ENCODE results near the gene SCYGR1.

The SCYGR1 gene

DNA sequence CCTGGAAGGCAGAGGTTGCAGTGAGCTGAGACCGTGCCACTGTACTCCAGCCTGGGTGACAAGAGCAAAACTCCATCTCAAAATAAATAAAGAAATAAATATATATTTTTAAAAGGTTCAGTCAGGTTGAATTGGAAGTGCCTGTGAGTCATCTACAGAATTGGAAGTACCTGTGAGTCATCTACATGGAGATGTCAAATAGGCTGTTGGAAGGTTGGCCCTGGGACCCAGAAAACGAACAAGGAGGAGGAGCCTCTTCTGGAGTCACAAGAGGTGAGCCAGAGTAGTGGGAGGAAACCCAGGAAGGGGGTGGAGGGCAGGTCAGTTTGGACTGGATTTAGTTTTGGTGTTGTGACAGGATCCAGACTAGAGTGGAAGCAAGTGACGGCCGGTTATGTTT is 15.2 kb upstream of the SCYGR1 start:
- TF ChIP-seq FOXP2 (optimal IDR thresholded peaks at IDR 0.05; ENCODE audit: borderline replicate concordance, extremely low read depth, extremely low read length, insufficient read depth) (no peak), POLR2AphosphoS5 (IDR thresholded peaks at IDR 0.05; ENCODE audit: low read depth, low read length) (no peak), SIN3A (IDR thresholded peaks at IDR 0.05; ENCODE audit: borderline replicate concordance, insufficient read depth, low read length) (no peak), TAF1 (IDR thresholded peaks at IDR 0.05; ENCODE audit: borderline replicate concordance, insufficient read depth, low read length) (no peak)
- TF ChIP-seq, protein P1, sequence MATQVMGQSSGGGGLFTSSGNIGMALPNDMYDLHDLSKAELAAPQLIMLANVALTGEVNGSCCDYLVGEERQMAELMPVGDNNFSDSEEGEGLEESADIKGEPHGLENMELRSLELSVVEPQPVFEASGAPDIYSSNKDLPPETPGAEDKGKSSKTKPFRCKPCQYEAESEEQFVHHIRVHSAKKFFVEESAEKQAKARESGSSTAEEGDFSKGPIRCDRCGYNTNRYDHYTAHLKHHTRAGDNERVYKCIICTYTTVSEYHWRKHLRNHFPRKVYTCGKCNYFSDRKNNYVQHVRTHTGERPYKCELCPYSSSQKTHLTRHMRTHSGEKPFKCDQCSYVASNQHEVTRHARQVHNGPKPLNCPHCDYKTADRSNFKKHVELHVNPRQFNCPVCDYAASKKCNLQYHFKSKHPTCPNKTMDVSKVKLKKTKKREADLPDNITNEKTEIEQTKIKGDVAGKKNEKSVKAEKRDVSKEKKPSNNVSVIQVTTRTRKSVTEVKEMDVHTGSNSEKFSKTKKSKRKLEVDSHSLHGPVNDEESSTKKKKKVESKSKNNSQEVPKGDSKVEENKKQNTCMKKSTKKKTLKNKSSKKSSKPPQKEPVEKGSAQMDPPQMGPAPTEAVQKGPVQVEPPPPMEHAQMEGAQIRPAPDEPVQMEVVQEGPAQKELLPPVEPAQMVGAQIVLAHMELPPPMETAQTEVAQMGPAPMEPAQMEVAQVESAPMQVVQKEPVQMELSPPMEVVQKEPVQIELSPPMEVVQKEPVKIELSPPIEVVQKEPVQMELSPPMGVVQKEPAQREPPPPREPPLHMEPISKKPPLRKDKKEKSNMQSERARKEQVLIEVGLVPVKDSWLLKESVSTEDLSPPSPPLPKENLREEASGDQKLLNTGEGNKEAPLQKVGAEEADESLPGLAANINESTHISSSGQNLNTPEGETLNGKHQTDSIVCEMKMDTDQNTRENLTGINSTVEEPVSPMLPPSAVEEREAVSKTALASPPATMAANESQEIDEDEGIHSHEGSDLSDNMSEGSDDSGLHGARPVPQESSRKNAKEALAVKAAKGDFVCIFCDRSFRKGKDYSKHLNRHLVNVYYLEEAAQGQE (IDR thresholded peaks at IDR 0.05; ENCODE audit: insufficient read depth in 1 of 2, low read depth in 2 of 2, low read length in 2 of 2), result no peak

DNA sequence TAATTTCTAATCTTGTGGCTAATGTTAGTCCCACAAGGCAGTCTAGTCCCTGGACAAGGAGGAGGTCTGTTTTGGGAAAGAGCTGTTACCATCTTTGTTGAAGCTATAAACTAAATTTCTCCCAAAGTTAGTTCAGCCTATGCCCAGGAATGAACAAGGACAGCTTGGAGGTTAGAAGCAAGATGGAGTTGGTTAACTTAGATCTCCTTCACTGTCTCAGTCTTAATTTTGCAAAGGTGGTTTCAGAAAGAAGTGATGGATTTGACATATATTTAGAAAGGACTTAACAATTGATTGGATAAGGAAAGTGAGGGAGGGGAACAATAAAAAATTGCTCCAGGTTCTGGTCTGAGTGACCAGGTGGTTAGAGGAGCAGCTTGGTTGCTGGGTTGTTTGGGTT is 14.6 kb upstream of the SCYGR1 start:
- TF ChIP-seq POLR2AphosphoS5 (IDR thresholded peaks at IDR 0.05; ENCODE audit: low read depth, low read length), result no peak
- TF ChIP-seq TAF1 (IDR thresholded peaks at IDR 0.05; ENCODE audit: borderline replicate concordance, insufficient read depth, low read length), result no peak
- TF ChIP-seq, protein P1 (IDR thresholded peaks at IDR 0.05; ENCODE audit: insufficient read depth in 1 of 2, low read depth in 2 of 2, low read length in 2 of 2), result no peak
- TF ChIP-seq SIN3A (IDR thresholded peaks at IDR 0.05; ENCODE audit: borderline replicate concordance, insufficient read depth, low read length), result no peak
- no peak for TF ChIP-seq FOXP2 (optimal IDR thresholded peaks at IDR 0.05; ENCODE audit: borderline replicate concordance, extremely low read depth, extremely low read length, insufficient read depth)

DNA sequence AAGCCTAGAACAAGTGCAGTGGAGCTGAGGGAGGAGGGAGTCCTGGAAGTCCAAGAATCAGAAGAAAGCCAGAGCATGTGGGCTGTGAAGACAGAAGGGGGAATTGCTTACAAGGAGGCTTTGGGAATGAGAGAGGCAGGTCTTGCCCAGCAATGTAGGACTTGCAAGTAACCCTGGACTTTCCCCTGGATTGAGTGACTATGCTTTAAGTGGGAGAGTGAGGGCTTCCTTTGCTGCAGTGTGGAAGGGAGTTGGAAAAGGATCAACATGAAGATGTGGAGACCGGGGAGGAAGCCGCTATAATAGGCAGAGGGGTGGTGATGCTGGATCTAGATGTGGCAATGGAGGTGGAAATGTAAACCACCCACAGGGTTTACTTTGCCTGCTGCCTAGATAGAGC is 13.8 kb upstream of the SCYGR1 start:
- TF ChIP-seq, protein P1 (IDR thresholded peaks at IDR 0.05; ENCODE audit: insufficient read depth in 1 of 2, low read depth in 2 of 2, low read length in 2 of 2), result no peak
- TF ChIP-seq FOXP2 (optimal IDR thresholded peaks at IDR 0.05; ENCODE audit: borderline replicate concordance, extremely low read depth, extremely low read length, insufficient read depth), result no peak
- TF ChIP-seq TAF1 (IDR thresholded peaks at IDR 0.05; ENCODE audit: borderline replicate concordance, insufficient read depth, low read length), result no peak
- TF ChIP-seq SIN3A (IDR thresholded peaks at IDR 0.05; ENCODE audit: borderline replicate concordance, insufficient read depth, low read length), result no peak
- no peak for TF ChIP-seq POLR2AphosphoS5 (IDR thresholded peaks at IDR 0.05; ENCODE audit: low read depth, low read length)

DNA sequence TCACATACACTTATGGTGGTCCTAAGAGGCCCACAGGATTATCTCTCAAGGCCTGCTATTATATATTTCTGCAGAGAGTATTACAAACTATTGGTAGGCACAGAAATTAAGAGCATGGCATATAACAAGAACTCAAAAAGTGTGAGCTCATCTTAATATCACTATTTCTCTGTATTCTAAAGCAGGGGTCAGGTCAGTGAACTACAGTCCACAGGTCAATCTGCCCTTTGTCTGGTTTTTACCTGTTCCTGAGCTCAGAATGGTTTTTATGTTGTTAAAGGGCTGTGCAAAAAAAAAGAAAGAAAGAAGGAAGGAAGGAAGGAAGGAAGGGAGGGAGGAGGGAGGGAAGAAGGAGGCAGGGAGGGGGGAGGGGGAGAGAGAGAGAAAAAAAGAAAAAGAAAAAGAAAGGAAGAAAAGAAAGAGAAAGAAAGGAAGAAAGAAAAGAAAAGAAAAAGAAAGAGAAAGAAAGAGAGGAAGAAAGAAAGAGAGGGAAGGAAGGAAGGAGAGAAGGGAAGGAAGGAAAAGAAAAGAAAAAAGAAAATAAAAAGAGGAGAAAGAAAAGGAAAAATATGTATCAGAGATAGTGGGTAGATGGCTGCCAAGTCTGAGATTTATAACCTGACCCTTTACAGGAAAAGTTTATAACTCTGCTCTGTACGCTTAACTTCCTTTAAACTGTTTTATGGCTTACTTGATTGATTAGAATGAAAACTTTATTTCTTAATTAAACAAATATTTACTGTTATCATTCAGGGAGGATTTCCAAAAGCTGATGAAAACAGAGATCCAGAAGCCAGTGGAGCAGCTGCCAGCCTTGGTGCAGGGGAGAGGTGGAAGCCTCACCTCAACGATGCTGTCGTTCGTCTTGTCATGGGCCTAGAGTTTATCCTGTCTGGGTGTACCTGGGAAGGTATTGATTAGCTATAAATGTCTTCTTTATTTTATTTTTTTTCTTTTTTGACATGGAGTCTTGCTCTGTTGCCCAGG is 11.2 kb upstream of the SCYGR1 start:
- TF ChIP-seq POLR2AphosphoS5 (IDR thresholded peaks at IDR 0.05; ENCODE audit: low read depth, low read length) (no peak), FOXP2 (optimal IDR thresholded peaks at IDR 0.05; ENCODE audit: borderline replicate concordance, extremely low read depth, extremely low read length, insufficient read depth) (no peak), TAF1 (IDR thresholded peaks at IDR 0.05; ENCODE audit: borderline replicate concordance, insufficient read depth, low read length) (no peak), SIN3A (IDR thresholded peaks at IDR 0.05; ENCODE audit: borderline replicate concordance, insufficient read depth, low read length) (no peak)
- TF ChIP-seq, protein P1 (IDR thresholded peaks at IDR 0.05; ENCODE audit: insufficient read depth in 1 of 2, low read depth in 2 of 2, low read length in 2 of 2), result no peak
